Measurements from ENCODE around the gene NTN3.
"Not testable (repeated sequence)": the region's sequence is repeated elsewhere in the genome, so short reads cannot be mapped to it uniquely, and the experiment has no call there.

NTN3 gene

GRCh38 chr16:2441143-2441804 lies 29.8 kb upstream of the NTN3 start:
- not testable (repeated sequence) for DNase-seq

- no peak for DNase-seq
These were observed 27.5 kb upstream of the NTN3 start for GRCh38 chr16:2443555-2443954.

- no peak for DNase-seq
These were observed 23.0 kb upstream of the NTN3 start for GRCh38 chr16:2447920-2448583.

- DNase-seq = no peak
These were observed 22.0 kb upstream of the NTN3 start for GRCh38 chr16:2449118-2449517.

GRCh38 chr16:2450535-2450934 lies 20.6 kb upstream of the NTN3 start:
- DNase-seq = no peak

GRCh38 chr16:2450975-2451381 lies 20.1 kb upstream of the NTN3 start:
- no peak for DNase-seq

GRCh38 chr16:2451851-2452320 lies 19.2 kb upstream of the NTN3 start:
- DNase-seq = no peak

GRCh38 chr16:2452650-2453049 lies 18.4 kb upstream of the NTN3 start:
- DNase-seq = no peak

GRCh38 chr16:2455081-2455845 lies 15.8 kb upstream of the NTN3 start:
- no peak for DNase-seq

GRCh38 chr16:2456551-2457153 lies 14.4 kb upstream of the NTN3 start:
- DNase-seq = no peak

GRCh38 chr16:2457267-2457666 lies 13.8 kb upstream of the NTN3 start:
- DNase-seq = no peak

- DNase-seq = no peak
These were observed 13.2 kb upstream of the NTN3 start for GRCh38 chr16:2457946-2458345.

- no peak for DNase-seq
These were observed 12.0 kb upstream of the NTN3 start for GRCh38 chr16:2458887-2459646.

- peak; percentile 98 for DNase-seq
These were observed 11.3 kb upstream of the NTN3 start, which contains the start of gene TEDC2 for GRCh38 chr16:2459647-2460390. TEDC2 (plus strand) TSS chr16:2460109; CDS start chr16:2460145, 36 bp downstream.

- no peak for DNase-seq
These were observed 10.7 kb upstream of the NTN3 start for GRCh38 chr16:2460391-2460713.

- no peak for DNase-seq
These were observed 10.2 kb upstream of the NTN3 start for GRCh38 chr16:2460916-2461315.

GRCh38 chr16:2462031-2462866 lies 8.8 kb upstream of the NTN3 start:
- DNase-seq = no peak

- no peak for DNase-seq
These were observed 6.8 kb upstream of the NTN3 start for GRCh38 chr16:2464333-2464732.

- DNase-seq = no peak
These were observed 5.3 kb upstream of the NTN3 start for GRCh38 chr16:2465653-2466415.
